DND-41 (cell line): ENCODE data around the gene TMF1.

Source experiments
- CTCF ChIP-seq: IDR thresholded peaks from 2 replicates; pipeline ENCODE4 v1.5.1; 2012; ENCODE audit warnings: borderline replicate concordance, low read length, moderate library complexity, mild to moderate bottlenecking; ENCODE audit not compliant: poor library complexity, severe bottlenecking; ENCODE audit errors: extremely low read depth
- EZH2 ChIP-seq: IDR thresholded peaks from 3 replicates; pipeline ENCODE4 v1.6.1; 2012; ENCODE audit warnings: borderline replicate concordance, low read depth, mild to moderate bottlenecking, moderate library complexity, low read length, inconsistent platforms; ENCODE audit not compliant: severe bottlenecking

DNA sequence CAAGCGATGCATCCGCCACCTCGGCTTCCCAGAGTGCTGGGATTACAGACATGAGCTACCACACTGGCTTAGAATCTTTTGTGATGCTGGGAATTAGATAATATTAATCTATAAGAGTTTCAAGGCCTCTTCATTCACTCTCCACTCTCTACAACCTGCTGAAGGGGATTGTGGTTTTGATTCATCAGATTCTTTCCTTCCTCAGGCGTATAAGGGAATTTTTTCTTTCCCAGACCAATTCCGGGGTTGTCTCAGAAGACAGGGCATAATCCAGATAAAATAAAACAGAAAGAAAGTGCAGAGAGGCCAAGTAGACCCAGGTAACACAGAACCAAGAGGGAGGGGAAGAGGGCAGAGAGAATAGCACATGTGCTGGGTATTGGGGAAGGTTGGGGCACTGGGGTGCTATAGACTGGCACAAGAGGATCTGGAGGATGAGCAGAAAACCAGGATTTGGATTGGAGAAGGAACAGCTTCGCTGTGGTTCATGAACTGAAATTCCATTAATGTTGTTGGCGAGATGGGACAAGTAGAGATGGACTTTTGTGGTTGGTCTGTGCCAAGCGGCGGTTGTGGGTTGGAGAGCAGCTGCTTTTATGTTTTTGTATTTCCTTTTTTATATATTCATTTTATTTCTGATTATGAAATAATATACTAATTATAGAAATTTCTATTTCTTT lies 45.4 kb upstream of the TMF1 start:
- TF ChIP-seq CTCF (no peak), EZH2 (no peak)
